GM18526 (cell line): ENCODE results near the gene CNIH3.

Experiments used
- POLR2A ChIP-seq: IDR thresholded peaks from 3 replicates; pipeline ENCODE4 v1.6.1; 2011; ENCODE audit not compliant: insufficient read length; ENCODE audit errors: extremely low read depth

CNIH3 gene

GRCh38 chr1:224629965-224630364, 13.8 kb downstream of the CNIH3 start:
- TF ChIP-seq POLR2A = no peak

DNA sequence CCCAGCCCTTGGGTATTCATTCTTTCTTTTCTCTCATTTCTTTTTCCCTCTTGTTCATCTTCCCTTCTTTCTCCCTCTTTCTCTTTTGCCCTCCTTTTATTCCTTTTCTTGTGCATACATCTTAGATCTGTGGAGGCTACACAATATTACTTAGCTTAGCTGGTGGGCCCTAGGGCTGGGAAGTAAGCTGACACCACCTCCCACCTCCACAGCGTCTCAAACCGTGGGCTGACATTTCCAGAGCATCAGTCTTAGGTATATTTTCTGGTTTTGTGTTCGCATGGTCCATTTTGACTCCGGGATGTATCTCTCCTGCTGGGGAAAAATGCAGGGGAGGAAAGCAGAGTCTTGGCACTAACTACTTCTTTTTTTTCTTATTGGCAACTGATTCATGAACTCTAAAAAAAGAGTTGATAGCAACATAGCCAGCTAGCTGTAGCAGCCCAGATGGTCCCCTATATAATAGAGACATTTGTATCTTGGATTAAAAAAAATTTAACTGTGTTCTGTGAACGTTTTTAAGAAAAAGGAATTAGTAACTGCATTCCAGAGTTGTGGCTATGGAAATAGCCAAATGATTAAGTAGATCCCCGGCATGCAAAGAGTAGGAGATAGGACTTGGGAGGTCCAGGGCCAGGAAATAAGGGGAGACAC, 15.5 kb downstream of the CNIH3 start:
- TF ChIP-seq POLR2A = no peak

DNA sequence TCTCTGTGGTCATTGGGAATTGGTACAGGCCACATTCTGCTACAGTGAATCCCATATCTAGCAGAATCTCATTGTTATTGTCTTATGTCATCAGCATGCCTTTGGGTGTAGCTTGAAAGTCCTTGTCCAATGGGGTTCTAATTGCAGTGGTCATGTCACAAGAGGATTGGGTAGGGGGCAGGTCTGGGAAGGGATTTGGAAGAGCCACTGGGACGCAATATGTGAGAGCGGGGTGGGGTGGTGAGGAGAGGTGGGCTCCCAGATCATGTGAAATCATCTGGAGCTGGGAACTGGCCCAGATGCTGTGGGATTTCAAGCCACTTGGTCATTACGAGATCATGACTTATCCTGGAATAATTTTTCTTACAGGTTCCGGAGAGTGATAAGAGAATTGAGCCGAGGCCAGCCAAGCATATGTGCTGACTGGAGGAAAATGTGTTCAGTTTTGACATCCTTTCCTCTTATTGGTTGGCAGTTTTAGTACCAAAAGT, 16.3 kb downstream of the CNIH3 start:
- TF ChIP-seq POLR2A = no peak

- TF ChIP-seq POLR2A = no peak
These were observed 16.8 kb downstream of the CNIH3 start for GRCh38 chr1:224632921-224633321.

- TF ChIP-seq POLR2A = no peak
These were observed 19.2 kb downstream of the CNIH3 start for GRCh38 chr1:224635356-224635755.

- TF ChIP-seq POLR2A = no peak
These were observed 21.4 kb downstream of the CNIH3 start for GRCh38 chr1:224637515-224637914.

DNA sequence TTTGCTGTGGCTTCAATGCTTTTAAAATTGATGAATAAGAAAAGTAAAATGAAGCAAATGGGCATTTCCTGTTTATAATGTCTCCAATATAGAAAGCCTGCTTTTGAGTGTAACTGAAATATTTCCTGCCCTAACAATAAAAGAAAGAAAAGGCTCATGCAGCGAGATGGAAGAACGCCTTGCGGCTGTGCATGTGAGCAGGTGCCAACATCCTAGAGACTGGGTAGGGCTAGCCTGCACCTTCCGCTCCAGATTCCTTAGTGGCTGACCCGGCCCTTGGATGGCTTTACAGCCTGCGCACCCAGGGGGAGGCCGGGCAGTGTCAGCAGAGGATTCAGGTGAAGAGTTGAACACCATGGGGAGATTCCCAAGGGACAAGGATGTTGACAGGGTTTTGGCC, 21.8 kb downstream of the CNIH3 start:
- no peak for TF ChIP-seq POLR2A

GRCh38 chr1:224639426-224639975, 23.4 kb downstream of the CNIH3 start:
- no peak for TF ChIP-seq POLR2A

DNA sequence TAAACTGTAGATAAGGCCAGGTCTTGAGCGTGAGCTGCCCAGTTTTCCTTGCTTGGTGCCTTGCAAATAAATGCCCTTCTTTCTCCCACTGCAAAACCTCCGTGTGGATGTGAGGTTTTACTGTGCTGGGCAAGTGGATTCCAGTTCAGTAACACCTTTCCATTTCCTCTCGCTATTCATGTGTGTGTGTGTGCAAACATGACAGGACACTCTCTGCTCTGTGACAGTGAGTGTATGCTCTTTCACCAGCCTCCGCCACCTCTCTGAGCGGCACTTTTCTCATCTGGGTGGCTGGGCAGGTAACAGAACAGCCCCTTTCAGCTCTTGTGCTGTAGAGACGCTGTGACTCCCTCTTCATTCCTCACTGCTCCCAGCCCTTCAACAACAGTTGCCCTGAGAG, 23.9 kb downstream of the CNIH3 start:
- no peak for TF ChIP-seq POLR2A

- TF ChIP-seq POLR2A = no peak
These were observed 24.5 kb downstream of the CNIH3 start for GRCh38 chr1:224640587-224640986.

GRCh38 chr1:224641030-224641429, 24.9 kb downstream of the CNIH3 start:
- no peak for TF ChIP-seq POLR2A

- no peak for TF ChIP-seq POLR2A
These were observed 27.5 kb downstream of the CNIH3 start for GRCh38 chr1:224643653-224644052.

- no peak for TF ChIP-seq POLR2A
These were observed 28.5 kb downstream of the CNIH3 start for GRCh38 chr1:224644553-224645154.

DNA sequence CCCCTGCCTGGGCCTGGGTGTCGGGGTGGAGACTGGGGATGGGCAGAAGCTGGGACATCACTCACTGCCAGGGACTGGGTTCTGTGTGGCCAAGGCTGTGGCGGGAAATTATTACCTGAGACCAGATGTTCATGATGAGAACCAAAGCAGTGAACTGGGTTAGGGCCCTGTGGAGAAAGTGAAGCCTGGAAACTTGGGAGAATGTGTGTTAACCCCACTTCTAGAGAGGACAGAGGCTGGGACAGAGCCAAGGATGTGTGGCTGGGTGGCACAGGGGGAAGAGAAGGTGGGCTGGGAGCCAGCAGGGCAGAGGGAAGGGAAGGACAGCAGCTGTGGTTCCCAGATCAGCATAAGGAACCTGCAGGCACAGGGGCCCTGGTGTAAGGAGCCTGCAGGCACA, 31.3 kb downstream of the CNIH3 start:
- no peak for TF ChIP-seq POLR2A

DNA sequence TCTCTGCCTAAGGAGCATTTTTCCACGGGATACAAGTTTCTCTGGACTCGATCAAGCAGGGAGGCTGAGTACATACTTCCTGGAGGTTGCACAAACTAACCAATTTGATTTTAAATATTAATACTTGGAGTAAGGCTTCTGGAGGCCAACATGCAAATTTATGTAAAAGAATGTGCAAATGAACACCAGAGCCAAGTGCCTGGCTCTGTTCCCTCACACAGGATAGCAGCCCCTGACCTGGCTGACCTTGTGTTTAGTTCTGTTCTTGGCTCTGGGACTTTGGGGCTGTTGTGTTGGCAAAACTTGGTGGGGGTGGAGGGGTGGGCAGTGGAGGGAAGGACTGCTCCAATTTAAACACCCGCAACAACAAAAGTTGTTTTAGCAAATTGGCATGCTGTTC, 34.2 kb downstream of the CNIH3 start:
- TF ChIP-seq POLR2A = no peak

DNA sequence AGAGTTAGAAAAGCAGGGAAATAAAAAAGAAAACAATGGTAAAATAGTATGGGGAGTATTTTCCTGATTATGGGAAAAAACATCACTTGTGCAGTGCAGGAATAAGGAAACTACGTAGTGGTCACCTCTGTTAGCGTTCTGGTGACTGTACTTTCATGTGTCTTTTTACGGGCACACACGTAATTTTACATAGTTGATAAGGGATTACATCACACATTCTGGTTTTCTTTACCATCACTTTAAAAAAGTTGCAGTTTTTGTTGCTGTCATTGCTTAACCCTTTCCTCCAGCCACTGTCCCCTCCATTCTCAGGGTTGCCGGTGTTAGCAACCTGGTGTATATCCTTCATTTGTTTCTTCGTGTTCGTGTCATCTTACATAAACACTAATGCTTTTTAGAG, 35.1 kb downstream of the CNIH3 start:
- TF ChIP-seq POLR2A = no peak

- TF ChIP-seq POLR2A = no peak
These were observed 40.3 kb downstream of the CNIH3 start for GRCh38 chr1:224656392-224656791.

DNA sequence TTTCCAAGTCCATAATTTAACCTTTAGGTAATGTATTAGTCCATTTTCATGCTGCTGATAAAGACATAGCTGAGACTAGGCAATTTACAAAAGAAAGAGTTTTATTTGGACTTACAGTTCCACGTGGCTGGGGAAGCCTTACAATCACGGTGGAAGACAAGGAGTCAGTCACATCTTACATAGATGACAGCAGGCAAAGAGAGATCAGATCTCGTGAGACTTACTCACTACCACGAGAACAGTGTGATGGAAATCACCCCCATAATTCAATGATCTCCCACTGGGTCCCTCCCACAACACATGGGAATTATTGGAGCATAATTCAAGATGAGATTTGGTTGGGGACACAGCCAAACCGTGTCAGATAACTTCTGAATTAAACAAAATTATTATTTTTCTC, 44.0 kb downstream of the CNIH3 start:
- TF ChIP-seq POLR2A = no peak
